HepG2 (cell line): ENCODE data around the gene IFT80.

Experiments used
- ATF7-NPFF ChIP-seq: sonication (generic); formaldehyde crosslinking; IDR thresholded peaks from 2 replicates; pipeline ENCODE4 v1.8.1; 2023; ENCODE audit warnings: mild to moderate bottlenecking, low read depth, missing genetic modification reagents, moderate library complexity
- ZFX ChIP-seq: sonication (generic); formaldehyde crosslinking; IDR thresholded peaks from 2 replicates; pipeline ENCODE4 v1.4.0; 2020; ENCODE audit warnings: mild to moderate bottlenecking, low read depth, missing genetic modification reagents, moderate library complexity
- TF ChIP-seq, protein P1 (sequence below): sonication (generic); formaldehyde crosslinking; IDR thresholded peaks from 2 replicates; pipeline ENCODE4 v1.5.0; 2020; ENCODE audit warnings: mild to moderate bottlenecking, missing genetic modification reagents, moderate library complexity

DNA sequence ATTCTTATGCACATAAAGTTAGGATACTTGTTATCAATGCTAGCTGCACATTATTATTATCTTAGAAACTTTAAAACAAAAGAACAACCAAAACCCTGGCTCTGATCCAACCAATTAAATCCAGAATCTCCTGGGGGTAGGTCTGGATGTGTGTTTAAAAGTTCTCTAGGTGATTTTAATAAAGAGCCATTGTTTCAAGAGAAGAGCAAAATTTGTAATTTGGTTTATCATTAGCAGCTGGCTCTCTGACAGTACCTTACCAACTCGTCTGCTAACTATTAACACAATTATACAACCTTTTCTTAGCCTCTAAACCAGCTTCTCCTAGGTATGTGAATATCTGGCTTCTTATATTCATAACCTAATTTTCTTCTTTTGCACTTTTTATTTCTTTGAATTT lies 68.9 kb downstream of the IFT80 start:
- TF ChIP-seq ATF7-NPFF (CRISPR knock-in tag) = no peak
- TF ChIP-seq ZFX = no peak
- TF ChIP-seq, protein P1, sequence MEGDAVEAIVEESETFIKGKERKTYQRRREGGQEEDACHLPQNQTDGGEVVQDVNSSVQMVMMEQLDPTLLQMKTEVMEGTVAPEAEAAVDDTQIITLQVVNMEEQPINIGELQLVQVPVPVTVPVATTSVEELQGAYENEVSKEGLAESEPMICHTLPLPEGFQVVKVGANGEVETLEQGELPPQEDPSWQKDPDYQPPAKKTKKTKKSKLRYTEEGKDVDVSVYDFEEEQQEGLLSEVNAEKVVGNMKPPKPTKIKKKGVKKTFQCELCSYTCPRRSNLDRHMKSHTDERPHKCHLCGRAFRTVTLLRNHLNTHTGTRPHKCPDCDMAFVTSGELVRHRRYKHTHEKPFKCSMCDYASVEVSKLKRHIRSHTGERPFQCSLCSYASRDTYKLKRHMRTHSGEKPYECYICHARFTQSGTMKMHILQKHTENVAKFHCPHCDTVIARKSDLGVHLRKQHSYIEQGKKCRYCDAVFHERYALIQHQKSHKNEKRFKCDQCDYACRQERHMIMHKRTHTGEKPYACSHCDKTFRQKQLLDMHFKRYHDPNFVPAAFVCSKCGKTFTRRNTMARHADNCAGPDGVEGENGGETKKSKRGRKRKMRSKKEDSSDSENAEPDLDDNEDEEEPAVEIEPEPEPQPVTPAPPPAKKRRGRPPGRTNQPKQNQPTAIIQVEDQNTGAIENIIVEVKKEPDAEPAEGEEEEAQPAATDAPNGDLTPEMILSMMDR (CRISPR knock-in tag) = no peak
